ENCODE results near the gene LSM3.
A peak's percentile ranks its signal among the peaks of the same experiment; 100 is the strongest.

The LSM3 gene

DNA sequence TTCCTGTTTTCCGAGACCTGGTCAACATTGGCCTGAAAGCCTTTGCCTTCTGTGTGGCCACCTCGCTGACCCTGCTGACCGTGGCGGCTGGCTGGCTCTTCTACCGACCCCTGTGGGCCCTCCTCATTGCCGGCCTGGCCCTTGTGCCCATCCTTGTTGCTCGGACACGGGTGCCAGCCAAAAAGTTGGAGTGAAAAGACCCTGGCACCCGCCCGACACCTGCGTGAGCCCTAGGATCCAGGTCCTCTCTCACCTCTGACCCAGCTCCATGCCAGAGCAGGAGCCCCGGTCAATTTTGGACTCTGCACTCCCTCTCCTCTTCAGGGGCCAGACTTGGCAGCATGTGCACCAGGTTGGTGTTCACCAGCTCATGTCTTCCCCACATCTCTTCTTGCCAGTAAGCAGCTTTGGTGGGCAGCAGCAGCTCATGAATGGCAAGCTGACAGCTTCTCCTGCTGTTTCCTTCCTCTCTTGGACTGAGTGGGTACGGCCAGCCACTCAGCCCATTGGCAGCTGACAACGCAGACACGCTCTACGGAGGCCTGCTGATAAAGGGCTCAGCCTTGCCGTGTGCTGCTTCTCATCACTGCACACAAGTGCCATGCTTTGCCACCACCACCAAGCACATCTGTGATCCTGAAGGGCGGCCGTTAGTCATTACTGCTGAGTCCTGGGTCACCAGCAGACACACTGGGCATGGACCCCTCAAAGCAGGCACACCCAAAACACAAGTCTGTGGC lies 36.8 kb upstream of the LSM3 start:
- in situ Hi-C loops (cut with MboI; ENCODE audit: low pct_unique_long_range_greater_than_20kb, low sequenced_read_pairs): no loop called here
- no peak for DNase-seq

DNA sequence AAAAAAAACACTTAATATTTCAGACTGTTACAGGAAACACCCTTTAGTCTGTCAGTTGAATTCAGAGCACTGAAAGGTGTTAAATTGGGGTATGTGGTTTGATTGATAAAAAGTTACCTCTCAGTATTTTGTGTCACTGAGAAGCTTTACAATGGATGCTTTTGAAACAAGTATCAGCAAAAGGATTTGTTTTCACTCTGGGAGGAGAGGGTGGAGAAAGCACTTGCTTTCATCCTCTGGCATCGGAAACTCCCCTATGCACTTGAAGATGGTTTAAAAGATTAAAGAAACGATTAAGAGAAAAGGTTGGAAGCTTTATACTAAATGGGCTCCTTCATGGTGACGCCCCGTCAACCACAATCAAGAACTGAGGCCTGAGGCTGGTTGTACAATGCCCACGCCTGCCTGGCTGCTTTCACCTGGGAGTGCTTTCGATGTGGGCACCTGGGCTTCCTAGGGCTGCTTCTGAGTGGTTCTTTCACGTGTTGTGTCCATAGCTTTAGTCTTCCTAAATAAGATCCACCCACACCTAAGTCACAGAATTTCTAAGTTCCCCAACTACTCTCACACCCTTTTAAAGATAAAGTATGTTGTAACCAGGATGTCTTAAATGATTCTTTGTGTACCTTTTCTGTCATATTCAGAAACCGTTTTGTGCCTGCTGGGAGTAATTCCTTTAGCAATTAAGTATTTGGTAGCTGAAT lies 35.9 kb upstream of the LSM3 start:
- in situ Hi-C loops (cut with MboI; ENCODE audit: low pct_unique_long_range_greater_than_20kb, low sequenced_read_pairs): no loop called here
- no peak for DNase-seq

DNA sequence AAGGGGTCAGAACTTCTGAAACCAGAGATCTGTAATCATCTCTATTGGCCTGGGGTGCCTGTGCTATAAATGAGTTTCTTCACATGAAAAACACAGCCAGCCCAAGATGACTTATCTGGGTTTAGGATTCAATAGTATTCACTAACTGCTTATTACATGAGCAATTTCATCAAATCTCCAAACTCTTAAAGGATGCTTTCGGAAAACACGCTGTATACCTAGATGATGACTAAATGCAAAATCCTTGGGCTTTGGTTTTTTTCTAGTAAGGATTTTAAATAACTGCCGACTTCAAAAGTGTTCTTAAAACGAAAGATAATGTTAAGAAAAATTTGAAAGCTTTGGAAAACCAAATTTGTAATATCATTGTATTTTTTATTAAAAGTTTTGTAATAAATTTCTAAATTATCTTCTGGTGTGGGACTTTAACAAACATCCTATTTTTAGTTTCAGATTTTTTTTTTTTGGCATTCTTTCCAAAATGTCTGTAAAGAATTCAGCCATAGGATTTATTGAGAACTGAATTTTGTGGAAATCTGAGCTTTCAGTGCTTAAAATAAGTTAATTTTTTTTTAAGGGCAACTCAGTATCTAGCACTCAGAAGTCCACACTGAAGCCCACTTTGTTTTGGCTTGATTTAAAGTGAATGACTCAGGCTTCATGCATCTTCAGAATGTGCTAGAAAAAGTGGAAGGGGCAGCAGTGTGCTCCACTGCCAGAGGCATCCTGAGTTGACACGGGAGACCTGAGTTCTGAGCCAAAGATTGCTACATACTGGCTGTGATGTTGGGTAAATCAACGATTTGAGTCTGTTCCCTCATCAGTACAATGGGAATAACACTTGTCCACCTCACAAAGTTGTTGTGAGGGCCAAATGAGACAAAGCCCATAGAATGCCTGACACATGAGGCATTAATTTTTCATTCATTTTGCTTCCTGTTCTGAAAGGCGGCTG lies 35.1 kb upstream of the LSM3 start:
- DNase-seq: no peak

DNA sequence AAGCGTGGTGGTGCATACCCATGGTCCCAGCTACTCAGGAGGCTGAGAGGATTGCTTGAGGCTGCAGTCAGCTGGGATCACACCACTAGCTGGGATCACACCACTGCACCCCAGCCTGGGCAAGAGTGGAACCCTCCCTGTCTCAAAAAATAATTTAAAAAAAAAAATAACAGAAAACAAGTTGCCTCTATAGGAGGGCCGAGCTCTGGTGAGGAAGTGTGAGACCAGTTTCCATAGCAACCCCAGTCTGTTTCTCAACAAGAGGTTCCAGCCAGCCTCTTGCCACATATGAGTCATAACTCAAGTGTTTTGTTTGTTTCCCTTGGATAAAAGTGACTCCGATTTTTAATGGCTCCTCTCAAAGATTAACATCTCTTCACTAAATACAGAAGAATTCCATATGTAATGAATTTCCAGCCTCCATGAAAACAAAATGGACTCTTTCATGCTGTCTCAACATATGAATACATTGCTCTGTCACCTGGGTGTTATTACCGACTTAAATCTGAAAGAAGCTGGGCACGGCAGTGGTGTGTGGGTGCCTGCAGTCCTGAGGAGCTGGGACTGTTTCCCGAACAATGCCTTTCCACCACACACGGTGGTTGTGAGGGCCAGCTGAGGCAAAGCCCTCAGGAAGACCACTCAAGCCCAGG lies 34.1 kb upstream of the LSM3 start:
- in situ Hi-C loops (cut with MboI; ENCODE audit: low pct_unique_long_range_greater_than_20kb, low sequenced_read_pairs): no loop called here
- peak; percentile 94 for DNase-seq

More for the DNA sequence above, 35.1 kb upstream of the LSM3 start:
- in situ Hi-C loops (cut with MboI; ENCODE audit: low pct_unique_long_range_greater_than_20kb, low sequenced_read_pairs): no loop called here

DNA sequence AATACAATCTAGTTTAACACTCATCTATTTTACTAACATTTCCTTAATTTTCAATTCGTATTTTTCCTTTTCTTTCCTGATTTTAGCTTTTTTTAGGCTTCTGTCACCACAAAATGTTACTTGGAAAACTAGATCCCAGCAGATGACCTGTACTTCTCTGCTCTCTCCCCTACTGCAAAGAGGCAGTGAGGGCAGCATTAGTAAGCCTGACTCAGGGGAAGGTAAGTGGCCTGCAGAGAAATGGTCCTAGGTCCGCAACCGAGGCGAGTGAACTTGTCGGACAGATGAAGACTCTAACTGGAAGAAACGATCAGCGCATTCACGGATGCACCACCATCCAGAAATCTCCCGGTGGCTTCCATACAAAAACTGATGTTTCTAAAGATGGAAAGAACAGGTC lies 33.4 kb upstream of the LSM3 start:
- no peak for DNase-seq
- in situ Hi-C loops (cut with MboI; ENCODE audit: low pct_unique_long_range_greater_than_20kb, low sequenced_read_pairs): no loop called here

DNA sequence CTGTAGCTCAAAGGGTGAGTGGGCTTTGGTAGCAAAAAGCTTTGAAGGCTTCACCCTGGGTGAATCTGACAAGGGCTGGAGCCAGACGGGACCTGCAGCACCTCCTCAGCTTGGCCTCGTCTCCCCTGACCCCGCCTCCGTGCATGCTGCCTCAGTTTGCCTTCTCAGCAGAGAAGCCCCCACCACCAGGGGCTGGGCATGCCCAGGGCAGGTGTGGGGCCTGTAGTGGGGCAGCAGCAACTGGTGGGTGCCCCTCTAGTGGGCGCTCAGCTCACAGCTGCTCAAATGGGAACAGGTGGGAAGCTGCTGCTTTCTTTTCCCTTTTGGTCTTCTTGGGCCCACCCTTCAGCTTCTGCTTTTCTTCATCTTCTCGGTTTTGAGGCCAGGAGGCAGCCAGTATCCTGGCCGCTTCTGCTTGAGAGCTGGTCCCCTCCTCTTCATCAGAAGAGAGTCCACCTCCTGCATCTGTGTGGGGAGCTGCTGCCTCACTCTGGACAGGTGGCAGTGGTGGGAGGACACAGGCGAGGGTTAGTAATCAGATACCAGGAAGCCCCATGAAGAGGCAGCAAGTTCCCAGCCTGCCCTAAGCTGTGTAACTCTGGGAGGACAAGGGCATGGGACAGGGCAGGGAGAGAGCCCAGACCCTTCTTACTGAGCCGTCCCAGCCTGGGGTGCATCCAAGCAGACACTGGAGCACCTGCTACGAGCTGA lies 32.8 kb upstream of the LSM3 start:
- in situ Hi-C loops (cut with MboI; ENCODE audit: low pct_unique_long_range_greater_than_20kb, low sequenced_read_pairs): no loop called here
- DNase-seq: no peak

DNA sequence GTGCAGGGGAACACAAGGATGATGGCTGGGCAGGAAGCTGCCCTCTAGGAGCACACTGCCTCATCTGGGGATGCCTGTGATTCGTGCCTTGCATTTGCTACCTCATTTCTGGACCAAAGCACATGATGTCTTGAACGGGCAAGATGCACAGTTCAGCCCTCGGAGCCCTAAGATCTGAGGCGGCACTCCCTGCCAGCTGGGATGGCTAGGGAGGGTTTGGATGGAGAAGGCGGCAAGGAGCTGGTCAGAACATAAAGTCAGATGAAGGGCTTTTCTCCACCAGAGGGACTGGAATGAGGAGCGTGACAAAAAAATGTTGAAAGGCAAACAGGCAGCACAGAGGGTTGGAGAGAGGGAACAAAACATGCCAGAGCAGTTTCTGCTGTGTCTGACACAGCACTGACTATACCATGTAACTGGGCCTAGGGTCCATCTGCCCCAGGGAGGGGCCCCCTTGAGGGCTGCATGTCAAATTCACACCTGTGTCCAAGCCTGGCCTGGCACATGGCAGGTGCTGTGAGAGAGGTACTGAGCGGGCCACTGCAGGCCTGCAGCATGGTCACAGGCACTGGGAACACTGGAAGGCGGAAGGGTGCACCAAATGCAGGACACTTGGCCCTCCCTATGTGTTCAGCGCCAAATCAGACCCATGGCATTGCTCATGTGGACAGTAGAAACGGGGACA lies 32.1 kb upstream of the LSM3 start:
- DNase-seq: no peak
- in situ Hi-C loops (cut with MboI; ENCODE audit: low pct_unique_long_range_greater_than_20kb, low sequenced_read_pairs): no loop called here

DNA sequence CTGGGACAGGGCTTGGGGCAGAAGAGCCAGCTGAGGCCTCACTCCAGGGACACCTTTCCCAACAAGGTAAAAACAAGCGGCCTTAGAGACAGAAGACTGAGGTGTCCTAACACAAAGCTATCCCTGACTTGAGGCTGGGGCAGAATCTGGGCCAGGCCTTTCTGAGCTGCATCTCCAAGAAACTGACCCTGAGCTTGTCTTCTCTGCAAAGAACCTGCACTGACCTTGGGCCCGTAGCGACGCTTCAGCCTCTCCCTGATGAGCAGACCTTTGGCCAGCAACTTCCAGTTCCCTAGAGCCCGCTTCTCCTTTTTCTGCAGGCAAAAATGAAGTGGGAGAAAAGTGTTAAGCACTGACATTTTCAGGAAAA lies 31.6 kb upstream of the LSM3 start:
- no peak for DNase-seq
- in situ Hi-C loops (cut with MboI; ENCODE audit: low pct_unique_long_range_greater_than_20kb, low sequenced_read_pairs): no loop called here

DNA sequence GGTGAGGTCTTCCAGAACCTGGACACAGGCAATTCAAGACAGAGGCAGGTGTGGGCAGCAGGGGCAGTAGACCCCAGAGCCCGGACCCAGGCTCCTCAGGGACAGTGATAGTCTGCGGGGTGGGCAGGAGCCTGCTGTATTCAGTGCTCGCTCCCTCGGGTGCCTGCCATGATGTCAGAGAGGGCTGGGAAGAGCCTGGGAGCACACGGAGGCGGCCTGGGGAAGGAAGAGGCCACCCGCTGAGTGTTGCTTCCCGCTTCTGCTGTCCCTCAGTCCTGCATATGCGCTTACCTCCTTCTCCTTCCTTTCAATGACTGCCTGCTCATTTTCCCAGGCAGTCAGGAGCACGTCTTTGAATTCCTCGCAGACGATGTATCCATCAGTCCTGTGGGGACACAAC lies 31.0 kb upstream of the LSM3 start:
- in situ Hi-C loops (cut with MboI; ENCODE audit: low pct_unique_long_range_greater_than_20kb, low sequenced_read_pairs): no loop called here
- DNase-seq: no peak

DNA sequence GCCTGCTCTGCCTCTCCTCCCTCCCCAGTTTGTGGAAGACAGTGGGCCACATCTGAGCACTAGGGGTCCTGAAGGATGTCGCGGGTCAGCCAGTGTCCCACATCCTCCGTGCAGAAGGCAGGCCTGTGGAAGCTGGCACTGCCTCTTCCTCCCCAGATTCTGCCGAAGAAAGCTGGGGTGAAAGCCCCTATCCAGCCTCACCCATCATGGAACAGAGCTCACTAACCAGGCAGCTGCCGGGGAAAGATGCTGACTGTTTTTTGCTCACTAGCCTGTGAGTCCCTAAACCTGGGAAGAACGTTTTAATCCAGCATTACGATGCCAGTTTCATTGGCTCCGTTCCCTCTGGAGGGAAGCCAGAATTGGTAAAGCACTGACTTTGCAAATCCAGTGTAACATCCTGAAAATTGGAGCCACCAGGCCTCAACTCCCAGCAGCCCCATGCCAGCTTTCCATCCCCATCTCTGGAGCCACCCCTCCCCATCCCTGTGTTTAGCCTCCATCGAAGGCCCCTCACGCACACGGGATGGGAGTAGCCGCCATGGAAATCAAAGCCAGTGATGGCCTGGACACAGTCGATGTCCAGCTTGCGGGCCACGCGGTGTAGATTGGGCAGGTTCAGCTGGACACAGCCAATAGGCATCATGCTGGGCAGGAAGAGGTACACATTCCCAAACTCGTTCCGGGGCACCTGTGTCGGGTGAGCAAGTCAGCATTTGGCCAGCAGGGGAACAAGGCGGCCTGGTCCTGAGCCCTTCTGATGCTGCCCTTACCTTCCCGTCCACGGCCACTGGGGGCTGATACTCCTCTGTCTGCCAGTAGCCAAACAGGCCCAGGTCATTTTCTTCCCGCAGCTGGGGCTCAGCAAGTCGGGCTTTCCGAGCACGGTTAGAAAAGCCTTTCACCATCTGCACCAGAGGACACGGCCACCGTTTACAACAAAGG lies 30.3 kb upstream of the LSM3 start:
- DNase-seq: no peak
- in situ Hi-C loops (cut with MboI; ENCODE audit: low pct_unique_long_range_greater_than_20kb, low sequenced_read_pairs): no loop called here

DNA sequence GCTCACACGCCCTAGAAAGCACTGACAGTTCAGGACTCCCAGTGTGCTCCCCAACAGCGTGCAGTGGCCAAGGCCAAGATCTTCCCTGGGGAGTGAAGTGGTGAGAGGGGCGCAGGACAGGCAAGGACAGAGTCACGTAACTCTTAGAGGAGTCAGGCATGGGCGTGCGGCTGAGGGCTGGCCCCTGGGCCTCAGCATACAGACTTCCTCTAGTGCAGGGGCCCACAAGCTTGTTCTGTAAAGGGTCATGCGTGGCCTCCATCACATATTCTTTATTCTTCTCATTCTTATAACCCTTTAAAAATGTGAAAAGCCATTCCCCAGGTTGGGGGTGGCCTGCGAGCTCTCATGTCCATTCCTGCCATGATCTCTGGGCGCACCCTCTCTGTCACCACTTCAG lies 28.5 kb upstream of the LSM3 start:
- in situ Hi-C loops (cut with MboI; ENCODE audit: low pct_unique_long_range_greater_than_20kb, low sequenced_read_pairs): no loop called here
- no peak for DNase-seq

DNA sequence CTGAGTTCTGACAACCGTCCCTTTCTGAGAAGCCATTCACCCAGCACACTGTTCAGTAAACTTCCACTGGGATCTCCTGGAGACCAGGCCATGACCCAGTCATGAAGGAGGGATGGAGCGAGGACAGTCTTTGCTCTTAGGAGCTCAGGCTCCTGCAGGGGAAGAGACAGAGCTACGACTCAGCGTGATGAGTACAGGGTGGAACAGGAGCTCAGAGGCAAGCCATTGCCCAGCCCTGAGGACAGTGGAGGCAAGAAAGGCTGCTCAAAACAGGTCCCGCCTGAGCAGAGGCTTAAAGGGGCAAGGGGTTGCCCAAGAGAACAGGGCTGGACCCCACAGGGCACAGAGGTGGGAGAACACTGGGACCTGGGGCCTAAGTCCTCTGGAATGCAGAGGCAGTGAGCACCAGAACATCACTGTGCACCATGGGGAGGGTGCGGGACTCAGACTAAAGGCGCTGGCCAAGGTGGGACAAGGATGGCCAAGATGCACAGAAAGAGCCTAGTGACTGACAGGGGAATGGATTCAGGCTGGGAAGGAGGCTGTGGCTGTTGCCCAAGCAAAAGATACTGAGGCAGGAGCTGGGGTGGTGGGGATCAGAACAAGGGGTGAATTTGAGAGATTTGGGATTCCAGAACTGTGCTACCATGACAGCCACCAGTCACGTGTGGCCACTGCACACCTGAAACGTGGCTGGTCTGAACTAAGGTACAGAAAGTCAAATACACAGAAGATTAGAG lies 28.0 kb upstream of the LSM3 start:
- in situ Hi-C loops (cut with MboI; ENCODE audit: low pct_unique_long_range_greater_than_20kb, low sequenced_read_pairs): no loop called here
- DNase-seq: no peak

DNA sequence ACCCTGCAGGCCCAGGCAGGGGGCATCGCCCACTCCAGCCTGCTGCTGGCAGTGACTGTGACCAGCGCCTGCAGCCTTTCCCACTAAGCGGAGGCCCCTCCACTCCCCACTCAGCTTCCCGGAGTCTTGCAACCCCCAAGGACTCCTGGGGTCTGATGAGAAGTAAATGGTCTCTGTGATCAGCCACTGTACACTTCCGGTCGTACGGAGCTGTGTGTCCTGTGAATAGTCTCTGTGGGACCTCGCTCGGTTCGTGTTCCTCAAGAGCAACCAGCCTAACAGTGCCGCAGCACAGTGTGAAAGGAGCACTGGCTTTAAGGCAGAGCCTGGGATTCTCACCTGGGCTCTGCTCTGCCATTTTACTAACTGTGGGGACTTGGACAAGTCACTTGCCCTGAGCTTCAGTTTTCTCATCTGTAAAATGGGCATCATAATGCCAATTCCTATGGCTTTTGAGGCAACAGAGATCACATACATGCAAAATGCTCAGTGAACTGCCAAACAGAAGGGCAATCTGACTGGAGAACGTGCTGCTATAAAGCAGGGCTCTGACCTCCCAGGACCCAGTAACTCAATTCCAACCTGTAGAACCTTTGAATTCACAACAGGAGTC lies 27.0 kb upstream of the LSM3 start:
- no peak for DNase-seq
- in situ Hi-C loops (cut with MboI; ENCODE audit: low pct_unique_long_range_greater_than_20kb, low sequenced_read_pairs): no loop called here

DNA sequence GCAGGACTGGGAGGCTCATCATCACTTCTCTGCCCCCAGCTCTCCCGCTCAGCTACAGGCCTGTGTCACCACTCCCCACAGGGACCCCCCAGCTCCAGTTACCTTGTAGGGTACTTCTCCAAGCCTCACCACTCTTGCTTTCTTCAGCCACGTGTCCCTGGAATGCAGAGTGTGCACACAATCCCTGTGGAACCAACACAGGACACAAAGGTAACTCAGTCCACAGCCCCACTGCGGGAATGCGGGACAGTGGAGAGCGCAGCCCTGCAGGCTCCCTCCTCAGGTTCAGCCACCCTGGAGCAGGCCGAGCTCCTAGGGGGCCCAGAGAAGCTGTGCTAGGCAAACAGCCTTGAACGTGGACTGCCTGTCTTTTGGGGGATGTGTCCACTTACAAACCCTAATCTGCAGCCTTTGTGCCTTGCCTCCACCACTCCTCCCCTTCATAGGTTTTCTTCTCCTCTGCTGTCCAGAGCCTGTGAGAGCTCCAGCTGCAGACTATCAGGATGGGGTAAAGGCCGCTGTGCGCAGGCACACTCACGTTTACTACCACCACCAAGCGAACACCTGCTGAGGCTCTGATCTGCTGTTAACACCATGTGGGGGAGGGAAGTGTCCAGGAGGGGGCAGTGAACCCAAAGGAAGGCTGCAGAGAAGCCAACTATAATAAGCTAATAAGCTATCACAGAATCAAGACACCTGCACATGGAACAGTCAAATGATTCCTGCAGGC lies 26.2 kb upstream of the LSM3 start:
- in situ Hi-C loops (cut with MboI; ENCODE audit: low pct_unique_long_range_greater_than_20kb, low sequenced_read_pairs): no loop called here
- peak; percentile 38 for DNase-seq

DNA sequence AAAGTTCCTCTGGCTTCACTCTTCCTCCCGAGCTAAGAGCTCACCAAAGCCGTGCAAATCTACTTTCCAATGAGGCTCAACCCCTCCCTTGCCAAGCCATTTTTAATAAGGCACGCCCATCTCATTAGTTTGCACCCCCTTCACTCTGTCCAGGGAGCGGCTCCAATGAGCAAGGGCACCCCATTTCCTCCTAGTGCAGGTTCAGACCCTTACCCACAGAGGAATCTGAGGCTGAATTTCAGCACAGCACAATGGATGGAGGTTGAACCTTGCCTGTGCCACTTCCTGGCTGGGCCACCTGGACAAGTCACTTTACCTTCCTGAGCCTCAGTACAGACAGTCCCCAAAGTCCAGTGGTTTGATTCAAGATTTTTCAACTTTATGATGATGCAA lies 25.7 kb upstream of the LSM3 start:
- in situ Hi-C loops (cut with MboI; ENCODE audit: low pct_unique_long_range_greater_than_20kb, low sequenced_read_pairs): no loop called here
- DNase-seq: no peak

DNA sequence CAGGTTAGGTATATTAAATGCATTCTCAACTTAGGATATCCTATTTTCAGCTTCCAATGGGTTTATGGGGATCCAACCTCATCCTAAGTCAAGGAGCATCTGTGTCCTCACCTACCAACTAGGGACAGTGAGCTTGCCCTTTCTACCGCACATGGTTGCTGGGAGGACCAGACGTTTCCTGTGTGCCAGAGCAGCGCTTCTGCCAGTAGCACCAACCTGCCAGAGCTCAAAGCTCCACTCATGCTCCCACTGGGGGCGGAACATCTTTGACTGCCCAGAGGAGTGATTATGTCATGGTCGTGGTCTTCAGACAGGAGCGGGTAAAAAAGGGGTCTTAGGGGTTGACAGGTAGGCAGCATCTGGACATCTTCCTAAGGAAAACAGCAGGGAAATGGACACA lies 25.0 kb upstream of the LSM3 start:
- no peak for DNase-seq
- in situ Hi-C loops (cut with MboI; ENCODE audit: low pct_unique_long_range_greater_than_20kb, low sequenced_read_pairs): no loop called here
